ENCODE measurements around the gene ZBTB2.
A peak's percentile ranks its signal among the peaks of the same experiment; 100 is the strongest.
"Not testable (repeated sequence)": the region's sequence is repeated elsewhere in the genome, so short reads cannot be mapped to it uniquely, and the experiment has no call there.

The ZBTB2 gene

DNA sequence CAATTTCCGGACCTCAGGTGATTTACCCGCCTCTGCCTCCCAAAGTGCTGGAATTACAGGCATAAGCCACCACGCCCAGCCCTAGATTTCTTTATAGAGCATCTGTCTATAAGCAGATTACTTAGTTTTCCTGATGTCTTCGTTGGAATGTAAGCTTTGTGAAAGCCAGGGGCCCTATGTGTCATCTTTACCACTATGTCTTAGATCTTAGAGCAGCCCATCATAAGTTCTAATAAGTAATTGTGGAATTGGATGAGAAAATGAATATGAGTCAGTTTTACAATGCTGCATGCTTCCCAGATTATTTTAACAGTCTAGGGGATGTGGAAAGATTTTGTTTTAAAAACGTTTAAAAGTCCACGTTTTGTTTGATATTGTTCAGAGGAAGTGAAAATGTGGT lies 9.1 kb upstream of the ZBTB2 start:
- DNase-seq = no peak

DNA sequence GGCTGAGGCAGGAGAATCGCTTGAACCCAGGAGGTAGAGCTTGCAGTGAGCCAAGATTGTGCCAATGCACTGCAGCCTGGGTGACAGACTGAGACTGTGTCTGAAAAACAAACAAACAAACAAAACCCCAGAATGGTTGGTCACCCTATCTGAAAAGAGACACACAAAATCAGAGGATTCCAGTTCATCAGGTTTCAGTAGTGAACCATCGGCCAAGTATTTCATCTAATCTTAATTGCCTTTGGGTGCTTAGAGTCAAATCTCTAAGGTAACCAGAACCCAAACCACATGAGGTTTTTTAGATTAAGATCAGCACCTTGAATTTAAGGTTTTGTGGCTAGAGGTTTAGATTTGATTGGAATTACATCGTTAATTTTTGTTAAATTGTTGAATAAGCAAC lies 8.3 kb upstream of the ZBTB2 start:
- no peak for DNase-seq

DNA sequence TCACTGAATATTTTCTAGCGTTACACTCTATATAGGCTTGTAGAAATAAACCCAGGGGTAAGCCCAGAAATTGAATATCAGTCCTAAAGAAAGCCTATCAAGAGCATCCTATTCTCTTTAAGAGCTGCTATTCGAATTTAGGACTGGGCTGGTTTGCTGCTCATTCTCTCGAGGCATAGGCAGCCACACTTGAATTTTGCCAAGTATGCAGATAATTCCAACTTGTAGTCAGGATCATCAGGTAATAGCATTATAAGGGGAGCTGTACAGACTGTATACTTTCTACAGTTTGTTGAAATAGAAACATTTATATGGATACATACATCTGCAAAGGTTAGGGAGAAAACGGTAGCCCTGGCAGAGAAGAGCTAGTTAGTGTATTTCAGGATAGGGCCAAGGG lies 2.1 kb upstream of the ZBTB2 start:
- no peak for DNase-seq

DNA sequence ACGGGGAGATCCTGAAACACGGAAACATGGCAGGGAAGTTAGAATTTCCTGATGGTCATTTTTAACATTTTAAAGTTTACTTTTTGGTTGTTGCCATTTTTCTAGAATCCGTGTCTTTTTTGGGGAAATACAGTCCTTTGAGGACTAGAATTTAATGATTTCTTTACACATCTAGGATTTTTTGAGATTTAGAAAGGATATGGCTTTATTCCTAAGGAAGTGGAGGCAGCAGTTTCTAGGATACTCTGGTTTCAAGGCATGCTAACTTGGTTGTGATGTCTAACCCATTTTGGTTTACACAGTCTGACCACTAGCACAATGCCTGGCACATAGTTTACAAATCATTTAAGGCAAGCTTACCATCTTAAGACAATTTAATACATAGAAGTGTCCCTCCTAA lies 1.1 kb upstream of the ZBTB2 start:
- DNase-seq = no peak

DNA sequence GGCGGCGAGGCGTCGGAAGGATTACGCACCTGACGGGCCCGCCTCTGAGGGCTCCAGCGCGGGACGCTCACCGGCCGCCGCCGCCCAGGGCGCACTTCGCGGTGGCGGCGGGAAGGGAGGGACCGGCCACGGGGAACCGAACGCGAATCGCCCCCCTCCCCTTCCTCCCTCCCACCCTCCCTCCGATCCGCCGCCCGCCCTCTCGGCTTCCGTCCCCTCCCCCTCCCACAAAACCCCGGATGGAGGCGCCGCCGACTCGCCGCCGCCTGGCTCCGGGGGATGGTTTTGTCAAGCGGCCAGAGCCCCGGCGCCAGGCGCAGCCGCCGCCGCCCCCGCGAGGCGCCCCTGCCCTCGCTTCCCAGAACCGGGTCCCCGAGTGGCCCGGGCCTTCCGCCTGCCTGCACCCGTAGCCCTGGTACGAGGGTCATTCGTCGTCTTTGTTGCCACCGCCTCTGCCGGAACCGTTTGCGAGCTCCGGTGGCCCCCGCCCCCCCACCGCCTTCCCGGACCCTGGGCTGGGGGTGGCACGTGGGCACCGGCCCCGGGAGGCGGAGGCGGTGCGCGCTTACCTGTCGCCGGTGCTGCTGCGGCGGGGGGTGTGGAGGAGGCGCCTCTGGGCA lies 398 bp downstream of the ZBTB2 start:
- peak; percentile 46 to 67 for DNase-seq

DNA sequence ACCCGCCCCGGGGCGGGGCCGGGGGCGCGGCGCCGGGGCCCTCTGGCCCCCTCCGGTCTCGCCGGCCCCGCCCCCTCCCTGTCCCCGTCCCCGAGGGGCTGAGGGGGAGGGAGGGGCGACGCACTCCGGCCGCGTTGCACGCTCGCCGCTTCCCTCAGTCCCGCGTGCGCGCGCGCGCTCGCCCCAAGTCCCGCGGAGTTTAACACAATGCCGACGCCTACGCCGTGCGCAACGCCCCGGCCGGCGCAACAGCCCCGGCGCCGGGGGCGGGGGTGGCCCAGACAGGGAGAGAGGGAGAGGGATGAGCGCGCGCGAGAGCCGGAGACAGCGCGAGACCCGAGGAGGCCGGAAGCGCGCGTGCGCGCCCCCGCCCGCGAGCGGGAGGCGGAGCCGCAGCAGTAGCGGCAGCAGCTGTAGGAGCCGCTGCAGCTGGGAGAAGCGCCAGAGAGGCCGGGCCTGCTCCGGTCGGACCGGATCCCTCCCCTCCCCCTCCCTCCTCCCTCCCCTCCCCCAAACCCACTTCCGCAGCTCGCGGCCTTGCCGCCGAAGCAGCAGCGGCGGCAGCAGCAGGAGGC lies 996 bp downstream of the ZBTB2 start:
- peak; percentile 92 to 95 for DNase-seq

DNA sequence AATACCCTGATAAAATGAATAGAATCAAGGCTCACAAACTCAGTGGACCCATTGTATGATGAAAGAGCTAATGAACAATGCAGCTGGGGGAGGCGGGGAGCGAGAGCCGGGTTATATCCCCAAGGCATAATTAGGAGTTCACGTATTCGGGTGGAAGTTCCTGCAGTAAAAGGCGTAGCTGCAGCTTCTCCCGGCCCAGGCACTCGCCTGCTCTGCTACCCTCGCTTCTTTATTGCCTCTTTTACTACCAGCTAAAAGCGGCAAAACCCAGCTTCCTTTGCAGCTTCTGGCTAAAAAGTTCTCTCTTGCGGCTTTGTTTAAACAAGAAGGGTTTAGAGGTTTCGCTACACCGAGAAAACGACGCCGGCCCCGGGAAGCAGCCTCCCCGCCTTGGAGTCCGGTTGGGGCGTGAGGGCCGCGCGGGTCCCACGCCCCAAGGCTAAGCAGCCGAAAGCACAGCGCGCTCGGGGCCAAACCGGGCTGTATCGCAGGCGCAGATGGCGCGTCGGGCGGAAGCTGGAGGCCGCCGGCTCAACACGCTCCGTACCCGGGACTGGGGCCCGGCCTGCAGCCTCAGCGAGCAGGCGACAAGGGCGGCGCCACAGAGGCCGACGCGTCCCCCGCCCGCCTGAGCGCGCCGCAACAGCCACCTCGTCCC lies 1.6 kb downstream of the ZBTB2 start:
- DNase-seq = peak in 1 of 2 experiments; percentile 58

DNA sequence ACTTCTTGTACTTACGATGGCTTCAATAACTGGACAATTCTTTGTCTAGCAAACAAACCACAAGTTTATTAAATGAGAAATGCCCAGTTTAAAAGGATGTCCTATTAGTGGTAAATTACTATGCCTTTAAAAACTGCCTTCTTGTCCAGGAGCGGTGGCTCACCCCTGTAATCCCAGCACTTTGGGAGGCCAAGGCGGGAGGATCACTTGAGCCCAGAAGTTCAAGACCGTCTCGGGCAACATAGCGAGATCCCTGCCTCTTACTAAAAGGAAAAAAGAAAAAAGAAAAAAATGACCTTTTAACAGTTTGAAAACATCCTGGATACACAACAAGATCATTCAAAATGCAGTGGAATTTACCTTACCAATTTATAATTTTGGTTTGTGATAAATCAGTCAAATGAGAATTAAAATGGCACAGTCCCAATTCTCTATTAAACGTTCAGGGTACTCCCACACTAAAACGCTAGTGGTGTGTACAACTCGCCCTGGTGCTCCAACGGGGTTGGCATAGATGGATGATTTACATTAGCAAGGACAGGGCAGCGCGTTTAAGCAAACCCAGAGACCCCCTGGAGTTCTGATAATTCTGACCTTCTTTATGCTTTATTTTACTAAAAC lies 2.3 kb downstream of the ZBTB2 start:
- DNase-seq = no peak

DNA sequence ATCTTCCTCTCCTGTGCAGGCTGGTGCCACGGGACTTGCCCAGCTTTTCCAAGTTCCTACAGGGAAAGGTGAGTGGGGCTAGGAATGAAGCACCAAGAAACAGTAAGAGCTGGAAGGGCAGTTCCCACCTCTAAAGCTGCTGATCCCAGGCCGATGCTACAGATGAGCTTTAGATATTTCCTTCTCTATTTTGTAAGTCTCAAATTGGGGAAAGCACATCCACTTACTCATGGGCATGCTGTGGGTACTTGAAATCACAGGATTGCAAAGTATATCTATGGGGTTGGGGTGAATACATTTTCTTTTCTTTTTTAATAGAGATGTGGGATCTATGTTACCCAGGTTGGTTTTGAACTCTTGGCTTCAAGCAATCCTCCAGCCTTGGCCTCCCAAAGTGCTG lies 3.1 kb downstream of the ZBTB2 start:
- DNase-seq = no peak

DNA sequence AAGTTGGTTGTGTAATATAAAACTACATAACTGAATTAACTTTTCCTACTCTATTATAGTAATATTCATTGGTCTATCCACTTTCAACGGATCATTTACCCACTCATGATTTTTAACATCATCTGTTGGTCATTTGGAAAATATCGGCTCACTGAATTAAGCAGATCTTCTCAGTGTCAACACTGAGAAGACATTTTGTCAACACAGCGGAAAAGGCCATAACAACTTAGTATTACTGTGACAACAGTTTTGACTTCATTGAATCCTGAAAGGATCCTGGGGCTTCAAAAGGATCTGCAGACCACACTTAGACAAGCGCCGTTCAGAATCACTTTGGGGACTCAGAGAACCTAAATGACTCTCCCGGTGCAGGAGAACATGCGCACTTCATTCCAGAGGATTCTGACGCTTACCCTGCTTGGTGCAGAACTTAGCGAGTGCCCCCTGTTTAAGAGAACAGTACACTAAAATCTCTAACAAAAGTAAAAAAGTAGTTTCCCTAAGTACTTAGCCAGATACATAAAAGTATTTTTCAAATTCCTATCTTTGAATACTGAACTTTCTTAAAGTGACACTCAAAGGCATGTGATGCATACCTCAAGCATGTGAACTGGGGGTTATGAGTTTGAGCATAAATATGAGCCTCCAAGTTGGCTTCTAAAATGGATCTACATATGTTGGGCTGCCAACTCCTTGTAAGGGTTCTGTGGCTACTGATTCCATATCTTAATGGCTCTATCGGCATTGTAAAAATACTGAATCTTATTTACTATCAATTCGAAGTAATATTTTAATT lies 4.0 kb downstream of the ZBTB2 start:
- DNase-seq = no peak

DNA sequence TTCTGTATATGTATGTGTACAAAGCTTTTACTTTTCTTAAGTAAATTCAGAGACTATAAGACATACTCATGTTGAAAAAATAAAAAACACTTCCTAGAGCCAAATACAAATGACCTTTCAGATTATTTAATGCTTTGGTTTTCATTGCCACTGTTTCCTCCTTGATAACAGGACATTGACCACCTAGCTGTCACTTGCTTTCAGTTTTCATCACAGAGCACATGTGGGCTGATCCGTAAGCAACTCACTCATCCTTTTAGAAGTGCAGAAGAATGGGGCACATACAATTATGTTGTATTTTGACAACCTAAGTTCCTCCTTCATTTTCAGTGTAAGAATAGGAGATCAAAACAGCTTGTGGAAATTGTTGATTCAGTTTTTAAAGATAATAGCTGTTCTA lies 6.2 kb downstream of the ZBTB2 start:
- DNase-seq = no peak

DNA sequence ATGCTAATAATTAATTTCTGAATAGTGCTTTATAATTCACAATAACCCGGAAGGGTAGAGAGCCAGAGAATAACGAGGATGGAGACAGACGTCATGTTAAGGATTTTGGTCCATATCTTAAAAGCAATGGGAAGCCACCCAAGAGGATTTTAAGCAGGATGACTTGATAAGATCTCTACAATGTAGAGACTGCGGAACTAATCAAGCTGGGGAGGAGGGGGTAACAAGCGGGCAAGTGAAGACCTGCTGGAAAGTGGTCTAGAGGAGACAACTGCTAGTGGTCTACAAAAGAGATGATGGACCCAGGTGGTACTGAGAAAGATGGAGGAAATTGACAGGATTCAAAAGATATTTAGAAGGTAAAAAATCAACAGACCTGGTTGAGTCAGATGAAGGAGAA lies 7.2 kb downstream of the ZBTB2 start:
- DNase-seq = no peak

DNA sequence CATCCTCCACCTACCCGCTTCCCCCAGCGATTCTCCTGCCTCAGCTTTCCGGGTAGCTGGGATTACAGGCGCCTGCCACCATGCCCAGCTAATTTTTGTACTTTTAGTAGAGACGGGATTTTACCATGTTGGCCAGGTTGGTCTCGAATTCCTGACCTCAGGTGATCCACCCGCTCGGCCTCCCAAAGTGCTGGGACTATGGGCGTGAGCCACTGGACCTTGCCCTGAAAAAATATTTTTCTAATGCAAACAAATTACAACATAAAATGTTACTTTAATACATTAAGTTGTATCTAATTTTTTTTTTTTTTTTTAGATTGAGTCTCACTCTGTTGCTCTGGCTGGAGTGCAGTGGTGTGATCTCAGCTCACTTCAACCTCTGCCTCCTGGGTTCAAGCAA lies 8.7 kb downstream of the ZBTB2 start:
- not testable (repeated sequence) for DNase-seq

DNA sequence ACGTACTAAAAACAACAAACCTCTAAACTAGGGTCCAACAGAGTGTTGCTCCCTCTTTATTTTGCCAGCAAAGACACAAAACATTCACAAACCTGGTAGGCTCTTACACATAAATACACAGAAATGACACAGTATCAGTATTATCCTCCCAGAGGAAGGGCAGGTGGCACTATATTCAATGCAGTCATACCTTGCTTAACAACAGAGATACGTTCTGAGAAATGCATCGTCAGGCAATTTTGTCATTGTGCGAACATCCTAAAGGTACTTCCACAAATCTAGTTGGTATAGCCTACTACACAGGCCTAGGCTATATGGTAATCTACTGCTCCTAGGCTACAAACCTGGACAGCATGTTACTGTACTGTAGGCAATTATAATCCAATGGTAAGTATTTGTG lies 9.6 kb downstream of the ZBTB2 start:
- DNase-seq = no peak

DNA sequence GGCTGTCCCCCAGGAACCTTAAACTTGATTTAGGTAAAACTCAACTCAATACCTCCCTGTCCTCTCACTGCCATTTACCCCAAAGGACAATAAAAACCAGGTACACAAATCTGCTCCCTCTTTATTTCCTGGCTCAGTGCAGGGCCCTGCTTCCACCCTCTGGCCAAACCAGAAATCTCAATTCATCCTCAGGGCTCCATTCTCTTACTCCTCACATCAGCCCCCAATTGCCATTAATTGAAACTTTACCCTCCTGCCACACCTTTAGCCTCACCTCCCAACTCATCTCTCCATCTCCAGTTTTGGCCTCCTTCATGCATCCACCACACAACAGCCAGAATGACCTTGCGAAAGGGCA lies 10.5 kb downstream of the ZBTB2 start:
- no peak for DNase-seq

DNA sequence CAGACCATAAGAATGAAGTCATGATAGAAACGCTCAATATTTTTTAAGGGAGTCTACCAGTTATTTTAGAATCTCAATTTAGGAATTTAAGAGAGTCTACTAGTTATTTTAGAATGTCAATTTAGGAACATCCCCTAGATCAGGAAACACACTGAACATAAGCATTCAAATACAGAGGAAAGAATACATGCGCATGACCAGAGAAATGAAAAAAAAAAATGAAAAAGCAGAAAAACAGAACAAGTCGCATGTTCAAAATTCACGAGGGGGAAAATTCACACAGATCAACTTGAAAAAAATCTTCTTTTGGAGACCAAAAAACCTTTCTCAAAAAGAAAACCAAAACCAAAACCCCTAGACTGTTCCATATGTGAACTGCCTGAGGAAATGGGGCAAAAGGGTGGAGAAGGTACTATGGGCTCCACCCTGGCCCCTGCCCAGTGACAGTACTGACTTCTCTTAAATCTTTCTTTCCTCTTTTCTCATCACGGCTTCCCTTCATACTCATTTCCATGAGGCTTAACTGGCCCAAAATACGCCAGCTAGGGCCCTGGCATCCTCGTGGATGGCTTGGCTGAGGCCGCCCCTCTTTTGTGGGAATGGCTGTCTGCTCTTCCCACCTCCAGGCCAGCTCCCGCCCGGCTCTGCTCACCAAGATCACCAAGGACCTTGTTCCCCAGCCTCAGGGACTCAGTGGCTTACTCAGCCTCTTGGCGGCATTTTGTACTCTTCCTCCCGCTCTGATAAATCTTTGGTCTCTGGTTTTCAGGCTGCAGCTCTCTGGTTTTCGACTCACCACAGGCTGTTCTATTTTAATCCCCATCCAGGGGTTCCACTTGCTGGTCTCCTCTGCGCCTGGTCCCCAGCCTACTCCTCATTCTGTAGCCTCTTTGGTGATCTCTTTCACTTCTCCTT lies 11.2 kb downstream of the ZBTB2 start:
- DNase-seq = no peak

DNA sequence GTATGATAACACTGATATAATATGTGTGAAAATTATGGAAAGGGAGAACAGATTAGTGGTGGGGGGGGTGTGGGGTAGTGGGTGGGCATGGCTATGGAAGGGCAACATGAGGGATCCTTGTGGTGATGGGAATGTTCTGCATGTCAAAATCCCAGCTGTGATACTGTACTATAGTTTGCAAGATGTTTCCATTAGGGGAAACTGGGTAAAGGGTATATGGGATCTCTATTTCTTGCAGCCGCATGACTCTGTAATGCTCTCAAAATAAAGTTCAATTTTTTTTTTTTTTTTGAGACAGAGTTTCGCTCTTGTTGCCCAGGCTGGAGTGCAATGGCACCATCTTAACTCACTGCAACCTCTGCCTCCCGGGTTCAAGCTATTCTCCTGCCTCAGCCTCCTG lies 14.3 kb downstream of the ZBTB2 start:
- no peak for DNase-seq

DNA sequence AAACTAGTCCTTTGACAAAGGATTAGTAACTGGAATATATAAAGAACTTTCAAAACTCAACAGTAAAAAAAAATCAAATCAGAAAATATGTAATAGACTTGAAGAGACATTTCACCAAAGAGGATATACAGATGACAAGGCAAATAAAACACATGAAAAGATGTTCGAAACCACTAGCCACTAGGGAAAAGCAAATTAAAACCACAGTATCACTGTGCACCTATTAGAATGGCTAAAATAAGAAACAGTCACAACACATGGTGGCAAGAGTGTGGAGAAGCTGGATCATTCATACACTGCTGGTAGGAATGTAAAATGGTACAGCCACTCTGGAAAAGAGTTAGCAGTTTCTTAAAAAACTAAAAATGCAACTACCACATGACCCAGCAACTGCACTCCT lies 14.9 kb downstream of the ZBTB2 start:
- no peak for DNase-seq

DNA sequence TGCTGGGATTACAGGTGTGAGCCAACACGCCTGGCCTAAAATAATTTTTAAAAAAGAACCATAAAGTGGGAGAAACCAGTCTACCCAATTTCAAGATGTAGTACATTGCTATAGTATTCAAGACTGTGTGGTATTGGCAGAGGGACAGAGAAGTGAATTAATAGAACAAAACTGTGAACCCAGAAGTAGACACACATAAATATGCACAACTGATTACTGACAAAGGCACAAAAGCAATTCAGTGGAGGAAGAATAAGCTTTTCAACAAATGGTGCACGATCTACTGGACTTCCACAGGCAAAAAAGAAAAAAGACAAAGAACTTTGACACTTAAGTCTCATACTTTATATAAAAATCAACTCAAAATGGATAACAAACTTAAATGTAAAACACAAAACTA lies 15.5 kb downstream of the ZBTB2 start:
- DNase-seq = no peak

DNA sequence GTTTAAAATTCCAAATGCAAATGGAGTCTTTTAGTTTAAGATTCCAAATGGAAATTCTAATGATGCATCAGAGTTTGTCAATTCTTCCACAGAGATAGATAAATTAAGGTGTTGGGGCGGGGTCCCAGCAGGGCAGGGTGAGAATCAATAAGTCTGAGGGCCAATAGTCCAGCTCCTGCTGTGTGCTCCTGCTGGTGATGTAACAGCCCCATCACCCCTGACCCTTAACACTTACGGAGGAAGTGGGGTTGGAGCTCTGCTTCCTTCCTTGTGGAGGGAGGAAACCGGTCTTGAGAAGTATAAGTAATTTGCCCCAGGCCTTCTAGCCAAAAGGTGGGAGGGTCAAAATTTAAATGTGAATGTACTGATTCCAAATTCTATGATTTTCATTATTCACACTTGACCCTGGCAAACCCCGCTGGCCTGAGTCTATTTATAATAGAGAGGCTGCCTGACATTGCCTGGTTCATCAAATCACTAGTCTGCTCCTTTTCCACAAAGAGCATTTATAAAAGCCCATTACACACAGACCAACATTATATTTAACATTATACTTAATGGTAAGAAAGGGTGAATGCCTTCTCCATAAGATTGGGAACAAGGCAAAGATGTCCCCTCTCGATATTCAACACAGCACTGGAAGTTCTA lies 17.2 kb downstream of the ZBTB2 start:
- DNase-seq = peak in 1 of 2 experiments; percentile 36

DNA sequence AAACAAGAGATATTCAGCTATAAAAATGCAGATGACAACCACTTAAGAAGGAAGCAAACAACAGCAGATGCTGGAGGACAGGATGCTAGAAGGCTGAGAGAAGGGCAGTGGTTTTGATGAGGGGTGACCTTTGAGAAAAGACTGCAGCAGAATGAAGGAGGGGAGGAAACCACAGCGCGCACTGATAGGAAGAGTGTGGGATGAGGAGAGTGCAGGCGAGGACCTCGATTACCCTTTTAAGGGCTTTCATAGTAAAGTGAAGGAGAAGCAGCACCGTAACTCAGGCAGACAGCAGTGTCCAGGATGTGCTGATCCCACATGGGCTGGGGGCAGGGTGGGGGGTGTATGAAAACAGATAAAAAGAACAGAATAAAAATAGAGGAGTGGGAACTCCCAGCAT lies 19.2 kb downstream of the ZBTB2 start:
- DNase-seq = no peak

DNA sequence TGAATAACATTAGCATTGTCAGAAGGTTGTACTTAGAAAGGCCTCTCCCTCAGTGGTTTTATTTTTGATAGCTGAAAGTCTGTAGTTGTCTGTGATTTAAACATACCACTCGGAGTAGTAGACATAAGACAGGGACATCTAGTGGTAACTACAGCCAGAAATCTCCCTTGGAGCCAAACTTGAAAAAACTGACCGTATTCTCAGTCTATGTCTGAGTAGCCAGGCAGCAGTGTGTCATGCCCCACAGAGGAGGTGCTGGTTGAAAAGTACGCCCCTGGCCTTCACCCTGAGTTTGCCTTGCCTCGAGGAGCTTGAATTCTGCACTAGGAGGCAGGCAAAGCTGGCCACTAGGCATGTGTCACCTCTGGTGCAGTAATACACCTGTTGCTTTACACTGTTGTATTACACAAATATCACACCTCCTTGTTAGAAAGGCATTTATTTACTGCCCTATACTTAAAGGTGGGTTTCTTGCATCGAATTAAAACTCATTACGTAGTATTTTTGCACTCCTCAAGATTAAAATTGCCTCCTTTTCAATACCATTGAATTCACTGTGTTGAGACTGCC lies 20.8 kb downstream of the ZBTB2 start:
- peak in 1 of 2 experiments; percentile 26 for DNase-seq

Measured in SW 1271 (cell line).